ENCODE measurements around the gene SYCP3.
A peak's percentile ranks its signal among the peaks of the same experiment; 100 is the strongest.

The SYCP3 gene

DNA sequence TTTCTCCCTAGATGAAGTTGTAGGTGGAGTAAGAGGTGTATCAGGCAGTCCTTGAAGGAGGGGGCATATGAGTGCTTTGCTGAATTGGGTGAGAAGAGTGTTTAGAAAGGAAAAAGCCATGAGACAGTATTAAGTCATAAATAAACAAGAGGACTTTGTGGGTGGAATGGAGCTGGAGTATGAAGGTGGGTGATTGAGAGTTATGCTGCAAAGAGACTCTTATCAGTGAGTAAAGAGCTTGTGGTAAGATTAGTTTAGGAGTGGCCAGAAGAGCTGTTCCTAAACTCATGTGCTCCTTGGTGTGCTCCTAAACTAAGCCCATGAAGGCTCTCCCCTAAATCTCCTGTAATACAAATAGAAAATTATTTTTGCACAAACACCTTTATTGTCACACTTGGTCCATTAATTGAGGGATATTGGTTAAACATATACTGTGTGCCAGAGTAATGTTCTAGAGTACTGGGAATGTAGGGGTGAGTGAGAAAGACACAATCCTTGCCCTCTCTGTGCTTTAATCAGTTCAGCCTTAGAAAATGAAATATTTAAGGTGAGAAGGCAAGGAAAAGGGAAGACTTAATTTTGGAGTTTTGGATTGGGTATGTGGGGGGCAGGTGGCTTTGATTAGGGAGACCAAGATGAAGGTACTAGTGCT lies 32.0 kb downstream of the SYCP3 start:
- Histone ChIP-seq H3K4me3 (ENCODE audit: low read length) (no peak overlapping the region), H3K36me3 (ENCODE audit: insufficient read depth, low read length) (no peaks in the 10 kb centered on the region), H3K9me3 (replicated peaks; ENCODE audit: low read length) (no peaks in the 10 kb centered on the region), H3K4me1 (ENCODE audit: control insufficient read depth, insufficient read depth, low read length) (no peaks in the 10 kb centered on the region), H3K4me2 (ENCODE audit: low read length) (no peak overlapping the region), H3K9ac (ENCODE audit: low read depth, low read length) (no peak overlapping the region), H3K27me3 (ENCODE audit: control insufficient read depth, insufficient read depth, low read length) (no peaks in the 10 kb centered on the region)

DNA sequence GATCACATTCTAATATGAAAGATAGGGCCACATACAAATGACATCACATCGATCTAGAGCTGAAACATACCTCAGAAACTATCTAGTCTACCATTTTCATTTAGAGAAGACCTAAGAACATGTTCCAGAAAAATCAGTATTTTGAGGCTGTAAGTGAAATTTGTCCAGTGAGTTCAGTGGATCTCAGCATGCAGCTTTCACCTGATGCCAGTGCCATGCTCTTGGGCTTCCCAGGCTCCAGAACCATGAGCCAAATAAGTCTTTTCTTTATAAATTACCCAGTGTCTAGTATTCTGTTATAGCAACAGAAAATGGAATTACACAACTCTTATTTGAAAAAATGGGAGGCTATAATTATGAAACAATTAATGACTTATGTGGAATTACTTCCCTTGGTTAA lies 32.9 kb downstream of the SYCP3 start:
- H3K4me1 ChIP-seq (ENCODE audit: control insufficient read depth, insufficient read depth, low read length): no peaks in the 10 kb centered on the region
- H3K27me3 ChIP-seq (ENCODE audit: control insufficient read depth, insufficient read depth, low read length): no peaks in the 10 kb centered on the region
- no peak overlapping the region for H3K9ac ChIP-seq (ENCODE audit: low read depth, low read length)
- H3K4me2 ChIP-seq (ENCODE audit: low read length): no peak overlapping the region
- H3K4me3 ChIP-seq (ENCODE audit: low read length): no peak overlapping the region
- no peaks in the 10 kb centered on the region for H3K9me3 ChIP-seq (replicated peaks; ENCODE audit: low read length)
- H3K36me3 ChIP-seq (ENCODE audit: insufficient read depth, low read length): no peaks in the 10 kb centered on the region

DNA sequence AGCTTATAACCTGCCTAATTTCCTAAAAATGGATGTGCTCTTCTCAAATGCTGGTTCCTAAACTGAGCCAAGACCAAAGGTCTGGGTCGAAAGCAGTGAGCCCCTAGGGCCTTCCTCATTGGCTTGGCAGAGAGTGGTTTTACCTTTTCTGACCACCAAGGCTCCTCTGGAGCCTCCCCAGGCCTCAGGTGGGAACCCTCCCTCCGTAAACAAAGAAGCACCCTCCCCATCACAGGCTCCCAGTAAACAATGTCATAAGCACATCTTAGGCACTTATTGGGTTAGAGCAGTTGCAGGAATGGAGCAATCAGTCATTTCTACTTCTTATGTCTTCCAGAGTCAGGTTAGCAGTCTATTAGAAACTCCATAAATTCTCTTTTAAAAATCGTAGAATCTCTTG lies 35.8 kb downstream of the SYCP3 start:
- H3K9me3 ChIP-seq (replicated peaks; ENCODE audit: low read length): no peaks in the 10 kb centered on the region
- no peak overlapping the region for H3K4me3 ChIP-seq (ENCODE audit: low read length)
- no peaks in the 10 kb centered on the region for H3K36me3 ChIP-seq (ENCODE audit: insufficient read depth, low read length)
- H3K4me2 ChIP-seq (ENCODE audit: low read length): no peak overlapping the region
- H3K9ac ChIP-seq (ENCODE audit: low read depth, low read length): no peak overlapping the region
- H3K4me1 ChIP-seq (ENCODE audit: control insufficient read depth, insufficient read depth, low read length): peaks cover 9% of the 10 kb centered on the region
- H3K27me3 ChIP-seq (ENCODE audit: control insufficient read depth, insufficient read depth, low read length): no peaks in the 10 kb centered on the region

DNA sequence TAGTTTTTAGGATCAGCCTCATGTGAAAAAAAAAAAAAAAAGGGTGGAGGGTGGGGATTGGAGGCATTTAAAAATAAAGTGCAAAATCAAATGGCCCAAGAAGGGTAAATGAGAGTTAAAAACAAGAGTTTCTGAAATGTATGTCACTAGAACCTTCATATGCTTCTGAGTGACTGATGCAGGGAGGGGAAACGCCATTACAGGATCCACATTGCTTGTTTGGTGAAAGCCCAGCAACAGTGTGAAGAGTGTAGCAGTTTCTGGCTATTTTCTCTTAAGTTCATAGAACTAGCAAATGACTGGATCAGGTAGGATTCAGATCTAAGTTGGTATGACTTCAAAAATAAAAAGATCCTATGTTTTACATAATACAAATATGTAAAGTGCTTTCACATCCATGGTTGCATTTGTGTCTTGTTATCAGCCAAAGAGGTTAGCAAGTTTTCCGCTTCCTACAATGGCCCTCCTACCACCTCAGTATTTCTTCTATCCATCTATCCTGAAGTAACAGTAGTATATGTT lies 38.9 kb downstream of the SYCP3 start:
- Histone ChIP-seq H3K9me3 (replicated peaks; ENCODE audit: low read length) (no peaks in the 10 kb centered on the region), H3K9ac (ENCODE audit: low read depth, low read length) (no peak overlapping the region), H3K4me3 (ENCODE audit: low read length) (no peak overlapping the region), H3K4me2 (ENCODE audit: low read length) (no peak overlapping the region), H3K36me3 (ENCODE audit: insufficient read depth, low read length) (no peaks in the 10 kb centered on the region), H3K27me3 (ENCODE audit: control insufficient read depth, insufficient read depth, low read length) (no peaks in the 10 kb centered on the region), H3K4me1 (ENCODE audit: control insufficient read depth, insufficient read depth, low read length) (peaks cover 28% of the 10 kb centered on the region)

DNA sequence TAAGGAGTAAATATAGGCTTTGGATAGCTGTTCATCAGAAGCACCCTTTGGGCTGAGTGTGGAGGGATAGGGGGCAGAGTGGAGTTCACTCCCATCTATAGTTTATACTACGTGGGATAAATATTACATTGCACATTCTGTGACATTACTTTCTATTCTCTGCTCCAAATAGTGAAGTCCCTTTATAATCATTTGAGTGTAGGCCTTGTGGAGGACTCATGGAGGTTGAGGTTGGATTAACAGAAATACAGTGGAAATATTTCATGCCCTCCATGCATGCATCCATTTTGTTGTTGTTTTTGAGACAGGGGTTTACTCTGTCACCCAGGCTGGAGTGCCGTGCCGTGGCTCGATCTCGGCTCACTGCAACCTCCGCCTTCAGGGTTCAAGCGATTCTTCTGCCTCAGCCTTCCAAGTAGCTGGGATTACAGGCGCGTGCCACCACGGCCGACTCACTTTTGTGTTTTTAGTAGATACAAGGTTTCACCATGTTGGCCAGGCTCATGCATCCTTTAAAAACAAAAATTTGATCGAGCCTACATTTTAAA lies 40.4 kb downstream of the SYCP3 start:
- H3K4me3 ChIP-seq (ENCODE audit: low read length): peak overlapping the region; percentile 98

DNA sequence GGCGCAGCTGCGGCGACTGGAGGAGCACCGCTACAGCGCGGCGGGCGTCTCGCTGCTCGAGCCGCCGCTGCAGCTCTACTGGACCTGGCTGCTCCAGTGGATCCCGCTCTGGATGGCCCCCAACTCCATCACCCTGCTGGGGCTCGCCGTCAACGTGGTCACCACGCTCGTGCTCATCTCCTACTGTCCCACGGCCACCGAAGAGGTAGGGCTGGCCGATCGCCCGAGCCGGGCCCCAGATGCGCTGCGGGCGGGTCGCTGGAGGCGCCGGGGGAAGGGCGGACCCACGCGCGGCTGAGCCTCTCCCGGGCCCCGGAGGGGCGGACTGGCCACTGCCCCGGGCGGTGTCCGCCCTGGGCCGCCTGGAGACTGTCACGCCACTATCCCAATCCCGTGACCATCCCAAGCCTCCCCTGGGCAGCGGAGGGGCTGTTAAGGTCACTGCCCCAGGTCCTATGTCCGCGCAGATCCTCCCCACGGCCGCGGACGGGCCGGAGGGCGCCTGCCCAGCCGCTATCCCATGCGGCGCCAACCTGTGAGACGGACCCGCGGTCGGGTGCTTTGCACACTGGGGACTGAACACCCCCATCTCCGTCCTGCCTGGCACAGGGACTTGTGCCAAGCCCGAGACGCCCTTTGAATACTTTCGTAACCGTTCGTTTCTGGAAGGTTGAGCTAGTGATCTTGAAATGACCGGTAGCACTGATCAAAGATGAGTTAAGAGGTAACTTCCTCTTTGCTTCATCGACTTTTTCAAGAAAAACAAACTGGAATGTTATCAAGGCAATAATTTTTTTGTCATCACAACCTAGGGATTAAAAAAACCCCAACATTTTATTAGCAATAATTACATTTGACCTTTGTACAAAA lies 41.1 kb downstream of the SYCP3 start:
- Histone ChIP-seq H3K9ac (ENCODE audit: low read depth, low read length) (peak overlapping the region; percentile 90), H3K9me3 (replicated peaks; ENCODE audit: low read length) (no peaks in the 10 kb centered on the region), H3K36me3 (ENCODE audit: insufficient read depth, low read length) (no peaks in the 10 kb centered on the region), H3K4me1 (ENCODE audit: control insufficient read depth, insufficient read depth, low read length) (peaks cover 30% of the 10 kb centered on the region), H3K4me3 (ENCODE audit: low read length) (peak overlapping the region; percentile 98), H3K4me2 (ENCODE audit: low read length) (peak overlapping the region; percentile 97), H3K27me3 (ENCODE audit: control insufficient read depth, insufficient read depth, low read length) (no peaks in the 10 kb centered on the region)

More for the DNA sequence above, 40.4 kb downstream of the SYCP3 start:
- no peaks in the 10 kb centered on the region for H3K36me3 ChIP-seq (ENCODE audit: insufficient read depth, low read length)
- H3K9me3 ChIP-seq (replicated peaks; ENCODE audit: low read length): no peaks in the 10 kb centered on the region
- peaks cover 30% of the 10 kb centered on the region for H3K4me1 ChIP-seq (ENCODE audit: control insufficient read depth, insufficient read depth, low read length)
- H3K9ac ChIP-seq (ENCODE audit: low read depth, low read length): peak overlapping the region; percentile 90
- H3K27me3 ChIP-seq (ENCODE audit: control insufficient read depth, insufficient read depth, low read length): no peaks in the 10 kb centered on the region
- H3K4me2 ChIP-seq (ENCODE audit: low read length): peak overlapping the region; percentile 97

DNA sequence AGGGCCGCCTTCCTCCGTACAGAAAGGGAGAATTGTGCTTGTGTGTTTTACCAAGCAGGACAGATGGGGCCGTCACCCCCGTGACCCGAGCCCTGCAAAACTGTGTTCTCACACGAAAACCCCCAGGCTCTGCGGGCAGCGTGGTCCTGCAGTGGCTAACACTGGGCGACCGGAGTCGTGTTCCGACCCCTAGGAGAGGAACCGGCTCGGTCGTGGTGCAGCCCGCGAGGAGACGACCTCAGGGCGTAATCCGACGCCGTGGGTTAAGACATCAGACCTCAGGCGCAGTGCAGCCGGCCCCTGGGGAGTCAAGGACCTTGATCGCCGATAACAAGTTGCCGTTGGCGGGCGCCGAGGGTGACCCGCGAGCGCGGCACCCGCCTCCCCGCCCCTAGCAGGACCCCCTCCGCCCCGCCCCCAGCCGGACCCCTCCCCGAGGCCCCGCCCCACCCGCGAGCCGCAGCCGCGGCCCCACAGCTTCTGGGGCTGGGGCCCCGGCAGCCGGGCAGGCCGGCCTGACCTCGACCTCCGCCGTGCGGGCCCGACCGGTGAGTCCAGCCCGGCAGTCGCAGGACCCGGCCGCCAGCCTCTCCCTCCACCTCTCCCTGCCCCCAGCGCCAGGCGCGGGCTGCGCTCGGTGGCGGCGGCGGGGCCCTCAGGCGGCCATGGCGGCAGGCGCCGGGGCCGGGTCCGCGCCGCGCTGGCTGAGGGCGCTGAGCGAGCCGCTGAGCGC lies 41.9 kb downstream of the SYCP3 start, which contains the start of gene CHPT1:
Gene CHPT1, plus strand, starts transcription at position 444 of the 733 bp plus-strand sequence. Its CDS starts 222 bp downstream, at position 666.
- Histone ChIP-seq H3K36me3 (ENCODE audit: insufficient read depth, low read length) (no peaks in the 10 kb centered on the region), H3K9ac (ENCODE audit: low read depth, low read length) (peak within 1 kb of the TSS; percentile 90), H3K27me3 (ENCODE audit: control insufficient read depth, insufficient read depth, low read length) (no peaks in the 10 kb centered on the region), H3K4me2 (ENCODE audit: low read length) (peak within 1 kb of the TSS; percentile 97), H3K4me1 (ENCODE audit: control insufficient read depth, insufficient read depth, low read length) (peaks cover 30% of the 10 kb centered on the region), H3K4me3 (ENCODE audit: low read length) (peak within 1 kb of the TSS; percentile 98), H3K9me3 (replicated peaks; ENCODE audit: low read length) (no peaks in the 10 kb centered on the region)

DNA sequence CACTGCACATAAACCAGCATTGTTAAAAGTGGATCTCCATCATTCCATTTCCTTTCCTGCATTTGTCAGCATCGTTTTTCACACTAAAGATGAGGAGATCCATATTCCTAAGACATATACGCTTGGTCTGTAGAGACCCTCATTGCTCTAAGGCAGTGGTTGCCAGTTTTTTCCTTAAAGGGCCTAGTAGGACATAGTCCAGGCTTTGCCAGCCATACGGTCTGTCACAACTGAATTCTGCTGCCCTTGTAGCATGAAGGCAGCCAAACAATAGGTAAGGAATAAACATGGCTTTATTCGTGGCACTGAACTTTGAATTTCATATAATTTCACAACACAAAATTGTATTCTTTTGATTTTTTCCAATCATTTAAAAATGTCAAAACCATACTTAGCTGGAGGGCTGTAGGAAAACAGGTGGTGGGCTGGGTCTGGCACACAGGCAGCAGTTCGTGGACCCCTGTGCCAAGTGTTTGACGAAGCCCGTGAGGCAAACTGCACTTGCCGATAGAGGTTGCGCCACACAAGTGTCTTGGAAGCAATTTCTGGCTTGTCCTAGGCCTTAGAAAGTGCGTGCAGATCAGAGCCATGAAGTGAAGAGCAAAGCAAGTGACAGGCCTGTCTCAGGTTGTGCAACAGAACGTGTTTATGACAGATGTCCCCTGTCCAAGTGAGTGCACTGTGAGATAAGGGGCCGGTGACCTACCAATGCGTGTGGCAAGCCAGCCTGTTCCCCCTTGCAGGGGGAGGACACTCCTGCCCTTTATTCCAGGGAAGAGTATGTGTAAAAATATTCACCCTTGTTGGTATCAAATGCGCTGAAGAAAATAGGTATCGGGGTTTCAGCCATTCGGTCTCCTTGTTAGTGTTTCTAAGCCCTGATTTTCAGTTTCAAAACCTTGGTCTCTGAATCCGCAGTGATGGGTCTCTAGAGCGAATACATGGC lies 42.7 kb downstream of the SYCP3 start:
- H3K9ac ChIP-seq (ENCODE audit: low read depth, low read length): peak overlapping the region; percentile 74
- peak overlapping the region; percentile 97 for H3K4me2 ChIP-seq (ENCODE audit: low read length)
- no peaks in the 10 kb centered on the region for H3K9me3 ChIP-seq (replicated peaks; ENCODE audit: low read length)
- H3K4me1 ChIP-seq (ENCODE audit: control insufficient read depth, insufficient read depth, low read length): peaks cover 30% of the 10 kb centered on the region
- no peaks in the 10 kb centered on the region for H3K36me3 ChIP-seq (ENCODE audit: insufficient read depth, low read length)
- no peaks in the 10 kb centered on the region for H3K27me3 ChIP-seq (ENCODE audit: control insufficient read depth, insufficient read depth, low read length)
- peak overlapping the region; percentile 98 for H3K4me3 ChIP-seq (ENCODE audit: low read length)

DNA sequence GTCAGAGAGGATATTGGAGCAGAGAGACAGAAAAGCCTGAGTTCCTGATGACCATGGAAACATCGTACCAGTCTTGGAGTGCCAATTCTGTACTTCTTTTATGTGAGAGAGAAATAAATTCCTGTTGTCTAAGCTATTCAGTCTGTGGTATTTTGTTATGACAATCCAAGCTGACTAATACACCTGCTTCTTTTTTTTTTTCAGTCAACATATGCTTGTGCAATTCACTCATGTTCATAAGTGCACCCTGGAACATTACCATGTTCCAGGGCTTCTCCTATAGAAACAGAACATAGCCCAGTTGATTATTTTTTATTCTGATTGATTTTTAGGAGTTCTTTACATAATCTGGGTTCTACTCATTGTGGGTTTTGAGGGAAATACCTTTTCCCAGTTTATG lies 43.6 kb downstream of the SYCP3 start:
- Histone ChIP-seq H3K4me1 (ENCODE audit: control insufficient read depth, insufficient read depth, low read length) (peaks cover 30% of the 10 kb centered on the region), H3K4me2 (ENCODE audit: low read length) (no peak overlapping the region), H3K9ac (ENCODE audit: low read depth, low read length) (no peak overlapping the region), H3K36me3 (ENCODE audit: insufficient read depth, low read length) (no peaks in the 10 kb centered on the region), H3K27me3 (ENCODE audit: control insufficient read depth, insufficient read depth, low read length) (no peaks in the 10 kb centered on the region), H3K4me3 (ENCODE audit: low read length) (no peak overlapping the region), H3K9me3 (replicated peaks; ENCODE audit: low read length) (no peaks in the 10 kb centered on the region)

DNA sequence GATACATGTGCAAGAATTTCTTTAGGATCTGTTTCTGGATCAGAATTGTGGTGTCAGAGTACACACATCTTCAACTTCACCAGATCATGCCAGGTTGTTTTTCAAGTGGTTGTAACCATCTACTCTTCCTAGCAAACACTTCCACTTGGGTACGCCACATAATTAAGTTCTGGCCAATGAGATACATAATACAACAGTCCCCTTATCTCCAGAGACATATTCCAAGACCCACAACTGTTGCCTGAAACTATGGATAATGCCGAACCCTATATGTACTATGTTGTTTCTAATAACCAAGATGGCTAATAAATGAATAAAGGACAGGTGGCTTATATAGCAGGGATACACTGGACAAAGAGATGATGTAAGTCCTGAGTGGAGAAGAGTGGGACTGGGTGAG lies 44.3 kb downstream of the SYCP3 start:
- Histone ChIP-seq H3K4me1 (ENCODE audit: control insufficient read depth, insufficient read depth, low read length) (peaks cover 25% of the 10 kb centered on the region), H3K9me3 (replicated peaks; ENCODE audit: low read length) (no peaks in the 10 kb centered on the region), H3K4me3 (ENCODE audit: low read length) (no peak overlapping the region), H3K4me2 (ENCODE audit: low read length) (no peak overlapping the region), H3K27me3 (ENCODE audit: control insufficient read depth, insufficient read depth, low read length) (no peaks in the 10 kb centered on the region), H3K9ac (ENCODE audit: low read depth, low read length) (no peak overlapping the region), H3K36me3 (ENCODE audit: insufficient read depth, low read length) (no peaks in the 10 kb centered on the region)
